GM12878 (cell line): Measurements from ENCODE around the gene CDH4.

Experiments
- POLR2AphosphoS2 ChIP-seq: IDR thresholded peaks from 2 replicates; pipeline ENCODE4 v1.6.1; 2011; ENCODE audit warnings: low read depth, mild to moderate bottlenecking, low read length, improper control_type of control experiment, moderate library complexity
- RAD51 ChIP-seq: fragments of 450-650 bp; IDR thresholded peaks from 2 replicates; pipeline ENCODE4 v1.6.1; 2016; ENCODE audit warnings: moderate library complexity, mild to moderate bottlenecking, inconsistent platforms
- TF ChIP-seq, protein P1 (sequence below), 3 experiments: IDR thresholded peaks in 2 of 3; conservative IDR thresholded peaks in 1 of 3; 2 replicates each; pipeline ENCODE4 v1.5.1; 2011; ENCODE audit warnings: low read depth in 3 of 3, low read length in 3 of 3, mild to moderate bottlenecking in 3 of 3, control low read depth in 2 of 3, moderate library complexity in 2 of 3, inconsistent platforms in 1 of 3, mixed read lengths in 1 of 3; ENCODE audit not compliant: control insufficient read depth in 2 of 3, insufficient read depth in 1 of 3; ENCODE audit errors: extremely low read depth in 1 of 3
- TF ChIP-seq, protein P2 (sequence below): IDR thresholded peaks from 2 replicates; pipeline ENCODE4 v1.6.1; 2012; ENCODE audit warnings: low read depth, low read length, improper control_type of control experiment
- TF ChIP-seq, protein P3 (sequence below): fragments of 150-350 bp; IDR thresholded peaks from 2 replicates; pipeline ENCODE4 v1.6.1; 2016; ENCODE audit warnings: low read depth, low read length

DNA sequence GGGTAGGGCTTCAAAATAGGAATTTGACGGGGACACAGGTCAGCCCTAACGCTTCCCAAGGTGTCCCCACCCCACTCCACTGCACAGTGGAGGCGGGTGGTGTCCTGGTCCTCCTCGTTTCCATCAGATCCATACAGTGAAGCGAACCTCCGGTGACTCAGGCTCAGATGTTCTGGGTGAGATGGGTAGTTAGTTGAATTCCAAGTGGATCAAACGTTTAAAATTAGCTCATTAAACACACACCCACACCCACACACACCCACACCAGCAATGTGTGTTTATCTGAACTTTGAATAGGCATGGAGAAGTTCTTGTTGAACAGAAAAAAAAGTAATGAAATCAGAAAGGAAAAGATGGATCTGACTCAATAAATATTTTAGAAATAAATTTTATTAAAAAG lies 58.9 kb downstream of the CDH4 start:
- TF ChIP-seq, protein P1, sequence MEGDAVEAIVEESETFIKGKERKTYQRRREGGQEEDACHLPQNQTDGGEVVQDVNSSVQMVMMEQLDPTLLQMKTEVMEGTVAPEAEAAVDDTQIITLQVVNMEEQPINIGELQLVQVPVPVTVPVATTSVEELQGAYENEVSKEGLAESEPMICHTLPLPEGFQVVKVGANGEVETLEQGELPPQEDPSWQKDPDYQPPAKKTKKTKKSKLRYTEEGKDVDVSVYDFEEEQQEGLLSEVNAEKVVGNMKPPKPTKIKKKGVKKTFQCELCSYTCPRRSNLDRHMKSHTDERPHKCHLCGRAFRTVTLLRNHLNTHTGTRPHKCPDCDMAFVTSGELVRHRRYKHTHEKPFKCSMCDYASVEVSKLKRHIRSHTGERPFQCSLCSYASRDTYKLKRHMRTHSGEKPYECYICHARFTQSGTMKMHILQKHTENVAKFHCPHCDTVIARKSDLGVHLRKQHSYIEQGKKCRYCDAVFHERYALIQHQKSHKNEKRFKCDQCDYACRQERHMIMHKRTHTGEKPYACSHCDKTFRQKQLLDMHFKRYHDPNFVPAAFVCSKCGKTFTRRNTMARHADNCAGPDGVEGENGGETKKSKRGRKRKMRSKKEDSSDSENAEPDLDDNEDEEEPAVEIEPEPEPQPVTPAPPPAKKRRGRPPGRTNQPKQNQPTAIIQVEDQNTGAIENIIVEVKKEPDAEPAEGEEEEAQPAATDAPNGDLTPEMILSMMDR (IDR thresholded peaks at IDR 0.05 in 2 of 3, conservative IDR thresholded peaks at IDR 0.05 in 1 of 3; ENCODE audit: control insufficient read depth in 2 of 3, extremely low read depth in 1 of 3, insufficient read depth in 1 of 3, low read depth in 3 of 3, low read length in 3 of 3), result no peak
- TF ChIP-seq, protein P2, sequence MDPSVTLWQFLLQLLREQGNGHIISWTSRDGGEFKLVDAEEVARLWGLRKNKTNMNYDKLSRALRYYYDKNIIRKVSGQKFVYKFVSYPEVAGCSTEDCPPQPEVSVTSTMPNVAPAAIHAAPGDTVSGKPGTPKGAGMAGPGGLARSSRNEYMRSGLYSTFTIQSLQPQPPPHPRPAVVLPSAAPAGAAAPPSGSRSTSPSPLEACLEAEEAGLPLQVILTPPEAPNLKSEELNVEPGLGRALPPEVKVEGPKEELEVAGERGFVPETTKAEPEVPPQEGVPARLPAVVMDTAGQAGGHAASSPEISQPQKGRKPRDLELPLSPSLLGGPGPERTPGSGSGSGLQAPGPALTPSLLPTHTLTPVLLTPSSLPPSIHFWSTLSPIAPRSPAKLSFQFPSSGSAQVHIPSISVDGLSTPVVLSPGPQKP, result no peak
- TF ChIP-seq, protein P3, sequence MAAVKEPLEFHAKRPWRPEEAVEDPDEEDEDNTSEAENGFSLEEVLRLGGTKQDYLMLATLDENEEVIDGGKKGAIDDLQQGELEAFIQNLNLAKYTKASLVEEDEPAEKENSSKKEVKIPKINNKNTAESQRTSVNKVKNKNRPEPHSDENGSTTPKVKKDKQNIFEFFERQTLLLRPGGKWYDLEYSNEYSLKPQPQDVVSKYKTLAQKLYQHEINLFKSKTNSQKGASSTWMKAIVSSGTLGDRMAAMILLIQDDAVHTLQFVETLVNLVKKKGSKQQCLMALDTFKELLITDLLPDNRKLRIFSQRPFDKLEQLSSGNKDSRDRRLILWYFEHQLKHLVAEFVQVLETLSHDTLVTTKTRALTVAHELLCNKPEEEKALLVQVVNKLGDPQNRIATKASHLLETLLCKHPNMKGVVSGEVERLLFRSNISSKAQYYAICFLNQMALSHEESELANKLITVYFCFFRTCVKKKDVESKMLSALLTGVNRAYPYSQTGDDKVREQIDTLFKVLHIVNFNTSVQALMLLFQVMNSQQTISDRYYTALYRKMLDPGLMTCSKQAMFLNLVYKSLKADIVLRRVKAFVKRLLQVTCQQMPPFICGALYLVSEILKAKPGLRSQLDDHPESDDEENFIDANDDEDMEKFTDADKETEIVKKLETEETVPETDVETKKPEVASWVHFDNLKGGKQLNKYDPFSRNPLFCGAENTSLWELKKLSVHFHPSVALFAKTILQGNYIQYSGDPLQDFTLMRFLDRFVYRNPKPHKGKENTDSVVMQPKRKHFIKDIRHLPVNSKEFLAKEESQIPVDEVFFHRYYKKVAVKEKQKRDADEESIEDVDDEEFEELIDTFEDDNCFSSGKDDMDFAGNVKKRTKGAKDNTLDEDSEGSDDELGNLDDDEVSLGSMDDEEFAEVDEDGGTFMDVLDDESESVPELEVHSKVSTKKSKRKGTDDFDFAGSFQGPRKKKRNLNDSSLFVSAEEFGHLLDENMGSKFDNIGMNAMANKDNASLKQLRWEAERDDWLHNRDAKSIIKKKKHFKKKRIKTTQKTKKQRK, result no peak
- TF ChIP-seq POLR2AphosphoS2, result no peak
- no peak for TF ChIP-seq RAD51
